Measurements from ENCODE around the gene OR4D6. TPM values are rescaled to one million over a fixed set of nuclear protein-coding genes. Genes with fewer than 3 reads are reported as not detected.

The OR4D6 gene
- total RNA-seq, 2 experiments from 2014 or later, result not detected

- DNase-seq (no peak), ATAC-seq (ENCODE audit: poor library complexity) (no peak)
- H3K27me3 Mint-ChIP-seq, result peaks cover 8% of the 10 kb centered on the region
- peaks cover 4% of the 10 kb centered on the region in 2 experiments for H3K27me3 ChIP-seq (ENCODE audit: control insufficient read depth in 1 of 2, insufficient read depth in 2 of 2, low read length in 2 of 2)
- H3K4me1 ChIP-seq (ENCODE audit: insufficient read depth, low read length), result no peaks in the 10 kb centered on the region
- no peaks in the 10 kb centered on the region for H3K4me1 Mint-ChIP-seq (ENCODE audit: low read depth)
- H3K27ac ChIP-seq (ENCODE audit: low read depth in 1 of 2, low read length in 2 of 2), result no peak overlapping the region
- H3K36me3 Mint-ChIP-seq (ENCODE audit: low read depth), result no peaks in the 10 kb centered on the region
- no peak overlapping the region for H3K4me3 Mint-ChIP-seq
- H3K27ac Mint-ChIP-seq, result no peak overlapping the region
- ChIA-PET CTCF (no interaction called here), POLR2A (no interaction called here)
- H3K9me3 Mint-ChIP-seq, result no peaks in the 10 kb centered on the region
- intact Hi-C loops (cut with DNase I, micrococcal nuclease), result loop anchor here in 1 of 2 experiments (5.0 kb wide), 1 partner anchor 165 kb away; no protein-coding TSS in a partner anchor
- no peak overlapping the region for H3K4me3 ChIP-seq (ENCODE audit: low read length)
- H3K36me3 ChIP-seq (ENCODE audit: insufficient read depth, low read length), result no peaks in the 10 kb centered on the region
- no peaks in the 10 kb centered on the region for H3K9me3 ChIP-seq (ENCODE audit: control insufficient read depth in 1 of 2, insufficient read depth in 1 of 2, low read length in 2 of 2)
- no peak for TF ChIP-seq CTCF (IDR thresholded peaks at IDR 0.05)
Measured at GRCh38 chr11:59427068-59427382, 29.7 kb upstream of the OR4D6 start.

GRCh38 chr11:59429924-59430516, 26.7 kb upstream of the OR4D6 start:
- Histone ChIP-seq H3K9me3 (ENCODE audit: control insufficient read depth in 1 of 2, insufficient read depth in 1 of 2, low read length in 2 of 2) (no peaks in the 10 kb centered on the region), H3K4me3 (ENCODE audit: low read length) (no peak overlapping the region), H3K27ac (ENCODE audit: low read depth in 1 of 2, low read length in 2 of 2) (no peak overlapping the region), H3K36me3 (ENCODE audit: insufficient read depth, low read length) (no peaks in the 10 kb centered on the region), H3K4me1 (ENCODE audit: insufficient read depth, low read length) (no peaks in the 10 kb centered on the region), H3K27me3 (ENCODE audit: control insufficient read depth in 1 of 2, insufficient read depth in 2 of 2, low read length in 2 of 2) (peaks cover 0 to 4% of the 10 kb centered on the region in 2 experiments)
- TF ChIP-seq CTCF (IDR thresholded peaks at IDR 0.05), result peak; percentile 82
- Mint-ChIP-seq H3K4me1 (ENCODE audit: low read depth) (no peaks in the 10 kb centered on the region), H3K27me3 (peaks cover 17% of the 10 kb centered on the region), H3K27ac (no peak overlapping the region), H3K4me3 (no peak overlapping the region), H3K9me3 (no peaks in the 10 kb centered on the region), H3K36me3 (ENCODE audit: low read depth) (no peaks in the 10 kb centered on the region)
- ATAC-seq (ENCODE audit: poor library complexity) (peak; percentile 64), DNase-seq (peak in 9 of 14 experiments; percentile 2 to 76 (median 20))
- intact Hi-C loops (cut with DNase I, micrococcal nuclease), result loop anchor here (1.0 to 5.0 kb wide), 2 partner anchors 168 to 259 kb away; no protein-coding TSS in a partner anchor
- CTCF ChIA-PET, result interaction anchor here (2.4 kb wide), 1 partner anchor 258 kb away, joined by 10 read pairs; the partner anchor contains the start of gene DTX4
- POLR2A ChIA-PET, result interaction anchor here (1.1 kb wide), 1 partner anchor 88 kb away, joined by 3 read pairs; no protein-coding TSS in a partner anchor

- peaks cover 0 to 4% of the 10 kb centered on the region in 2 experiments for H3K27me3 ChIP-seq (ENCODE audit: control insufficient read depth in 1 of 2, insufficient read depth in 2 of 2, low read length in 2 of 2)
- no peaks in the 10 kb centered on the region for H3K4me1 ChIP-seq (ENCODE audit: insufficient read depth, low read length)
- H3K4me3 ChIP-seq (ENCODE audit: low read length), result no peak within 1 kb of the TSS
- no peak for ATAC-seq (ENCODE audit: poor library complexity)
- H3K27ac ChIP-seq (ENCODE audit: low read depth in 1 of 2, low read length in 2 of 2), result no peak within 1 kb of the TSS
- ChIA-PET POLR2A (no interaction called here), CTCF (no interaction called here)
- H3K27me3 Mint-ChIP-seq, result peaks cover 12% of the 10 kb centered on the region
- no peaks in the 10 kb centered on the region for H3K36me3 ChIP-seq (ENCODE audit: insufficient read depth, low read length)
- H3K9me3 ChIP-seq (ENCODE audit: control insufficient read depth in 1 of 2, insufficient read depth in 1 of 2, low read length in 2 of 2), result no peaks in the 10 kb centered on the region
- no peak for DNase-seq
- no peaks in the 10 kb centered on the region for H3K36me3 Mint-ChIP-seq (ENCODE audit: low read depth)
- no peak within 1 kb of the TSS for H3K27ac Mint-ChIP-seq
- no peaks in the 10 kb centered on the region for H3K4me1 Mint-ChIP-seq (ENCODE audit: low read depth)
- no peak within 1 kb of the TSS for H3K4me3 Mint-ChIP-seq
- intact Hi-C loops (cut with DNase I, micrococcal nuclease), result no loop called here
- TF ChIP-seq CTCF (IDR thresholded peaks at IDR 0.05), result no peak
- no peaks in the 10 kb centered on the region for H3K9me3 Mint-ChIP-seq
Measured at GRCh38 chr11:59436169-59436568, 20.6 kb upstream of the OR4D6 start, which contains the start of gene OR5A1. Gene OR5A1, plus strand, starts transcription at chr11:59436469. Its CDS starts 6,700 bp downstream, at chr11:59443169.

Data from CD4-positive, alpha-beta T cell (primary cell).